Fibroblast of gingiva (primary cell): ENCODE measurements around the gene SIL1.
"Not testable (repeated sequence)": the region's sequence is repeated elsewhere in the genome, so short reads cannot be mapped to it uniquely, and the experiment has no call there.

ENCODE experiments used
- DNase-seq: peaks from one replicate; pipeline ENCODE4 v3.0.0-alpha.2; 2011; ENCODE audit warnings: low read depth

The SIL1 gene

GRCh38 chr5:139197710-139198669, at the start of gene SIL1:
TSS of gene SIL1 (minus strand) at chr5:139198368. CDS start at chr5:139127843, 70,525 bp downstream.
- peak; percentile 95 for DNase-seq

- DNase-seq: peak; percentile 24
These were observed 48.2 kb upstream of the SIL1 start for GRCh38 chr5:139246394-139246793.

- DNase-seq: no peak
These were observed 47.6 kb upstream of the SIL1 start for GRCh38 chr5:139245637-139246339.

GRCh38 chr5:139243425-139243970, 45.3 kb upstream of the SIL1 start:
- peak; percentile 90 for DNase-seq

- DNase-seq: no peak
These were observed 43.0 kb upstream of the SIL1 start for GRCh38 chr5:139241139-139241538.

GRCh38 chr5:139236479-139236878, 38.3 kb upstream of the SIL1 start:
- no peak for DNase-seq

GRCh38 chr5:139232147-139232724, 34.1 kb upstream of the SIL1 start:
- peak; percentile 72 for DNase-seq

- peak; percentile 51 for DNase-seq
These were observed 30.1 kb upstream of the SIL1 start for GRCh38 chr5:139228201-139228803.

- no peak for DNase-seq
These were observed 28.0 kb upstream of the SIL1 start for GRCh38 chr5:139226131-139226530.

- peak; percentile 37 for DNase-seq
These were observed 25.3 kb upstream of the SIL1 start for GRCh38 chr5:139223481-139223880.

GRCh38 chr5:139222346-139222745, 24.2 kb upstream of the SIL1 start:
- no peak for DNase-seq

GRCh38 chr5:139218038-139218437, 19.9 kb upstream of the SIL1 start:
- not testable (repeated sequence) for DNase-seq

GRCh38 chr5:139215107-139215975, 17.2 kb upstream of the SIL1 start:
- DNase-seq: no peak

GRCh38 chr5:139214646-139215045, 16.5 kb upstream of the SIL1 start:
- no peak for DNase-seq

- DNase-seq: no peak
These were observed 14.7 kb upstream of the SIL1 start for GRCh38 chr5:139212906-139213305.

- DNase-seq: no peak
These were observed 14.3 kb upstream of the SIL1 start for GRCh38 chr5:139212486-139212885.

GRCh38 chr5:139210585-139210984, 12.4 kb upstream of the SIL1 start:
- no peak for DNase-seq

GRCh38 chr5:139207297-139208000, 9.3 kb upstream of the SIL1 start:
- DNase-seq: no peak

GRCh38 chr5:139205586-139205985, 7.4 kb upstream of the SIL1 start:
- DNase-seq: no peak

- DNase-seq: no peak
These were observed 7.0 kb upstream of the SIL1 start for GRCh38 chr5:139205124-139205523.
